Endothelial cell (in vitro differentiated cells): ENCODE data around the gene SKI. TPM values are rescaled to one million over a fixed set of nuclear protein-coding genes. Genes with fewer than 3 reads are reported as not detected.

Experiments used
- DNase-seq: peaks from one replicate; pipeline ENCODE4 v3.0.0; 2021; ENCODE audit warnings: low spot score
- H3K27ac Mint-ChIP-seq: one replicate; pipeline ENCODE4 v1.8.0; 2021; ENCODE audit warnings: mixed read lengths, inconsistent platforms; ENCODE audit not compliant: unreplicated experiment
- H3K27me3 Mint-ChIP-seq: one replicate; pipeline ENCODE4 v1.8.0; 2021; ENCODE audit warnings: mild to moderate bottlenecking, moderate library complexity, mixed read lengths, inconsistent platforms; ENCODE audit not compliant: unreplicated experiment
- H3K36me3 Mint-ChIP-seq: one replicate; pipeline ENCODE4 v1.8.0; 2021; ENCODE audit warnings: mild to moderate bottlenecking, low read depth, mixed read lengths, inconsistent platforms; ENCODE audit not compliant: unreplicated experiment
- H3K4me1 Mint-ChIP-seq: one replicate; pipeline ENCODE4 v1.8.0; 2021; ENCODE audit warnings: mild to moderate bottlenecking, mixed read lengths, inconsistent platforms; ENCODE audit not compliant: unreplicated experiment
- H3K4me3 Mint-ChIP-seq: one replicate; pipeline ENCODE4 v1.8.0; 2021; ENCODE audit warnings: mild to moderate bottlenecking, mixed read lengths, inconsistent platforms; ENCODE audit not compliant: unreplicated experiment
- H3K9me3 Mint-ChIP-seq: one replicate; pipeline ENCODE4 v1.8.0; 2021; ENCODE audit warnings: mixed read lengths, inconsistent platforms; ENCODE audit not compliant: unreplicated experiment
- CTCF ChIP-seq: fragments of 200-600 bp; sonication (generic); IDR thresholded peaks from one replicate; pipeline ENCODE4 v1.5.0; 2021; ENCODE audit warnings: antibody characterized with exemption; ENCODE audit not compliant: unreplicated experiment
- total RNA-seq: library from RNA; stranded (reverse); fragmentation: NEBNext Ultra II Directional; extraction: Animal tissue kit (Norgen Biotek cat#: 25700); gene quantifications from one replicate; pipeline ENCODE4 v1.2.1, GENCODE V29; 2021; ENCODE audit not compliant: unreplicated experiment

Gene SKI
- total RNA-seq, 1 donor from 2014 or later = 73.3 TPM

- peaks cover 29% of the 10 kb centered on the region for H3K4me1 Mint-ChIP-seq
- no peak overlapping the region for H3K27ac Mint-ChIP-seq
- H3K36me3 Mint-ChIP-seq = peaks cover 22% of the 10 kb centered on the region
- TF ChIP-seq CTCF = no peak
- H3K9me3 Mint-ChIP-seq = no peaks in the 10 kb centered on the region
- no peak overlapping the region for H3K4me3 Mint-ChIP-seq
- H3K27me3 Mint-ChIP-seq = peaks cover 27% of the 10 kb centered on the region
- DNase-seq = no peak
Observed at GRCh38 chr1:2255047-2255419, 26.9 kb downstream of the SKI start.

DNA sequence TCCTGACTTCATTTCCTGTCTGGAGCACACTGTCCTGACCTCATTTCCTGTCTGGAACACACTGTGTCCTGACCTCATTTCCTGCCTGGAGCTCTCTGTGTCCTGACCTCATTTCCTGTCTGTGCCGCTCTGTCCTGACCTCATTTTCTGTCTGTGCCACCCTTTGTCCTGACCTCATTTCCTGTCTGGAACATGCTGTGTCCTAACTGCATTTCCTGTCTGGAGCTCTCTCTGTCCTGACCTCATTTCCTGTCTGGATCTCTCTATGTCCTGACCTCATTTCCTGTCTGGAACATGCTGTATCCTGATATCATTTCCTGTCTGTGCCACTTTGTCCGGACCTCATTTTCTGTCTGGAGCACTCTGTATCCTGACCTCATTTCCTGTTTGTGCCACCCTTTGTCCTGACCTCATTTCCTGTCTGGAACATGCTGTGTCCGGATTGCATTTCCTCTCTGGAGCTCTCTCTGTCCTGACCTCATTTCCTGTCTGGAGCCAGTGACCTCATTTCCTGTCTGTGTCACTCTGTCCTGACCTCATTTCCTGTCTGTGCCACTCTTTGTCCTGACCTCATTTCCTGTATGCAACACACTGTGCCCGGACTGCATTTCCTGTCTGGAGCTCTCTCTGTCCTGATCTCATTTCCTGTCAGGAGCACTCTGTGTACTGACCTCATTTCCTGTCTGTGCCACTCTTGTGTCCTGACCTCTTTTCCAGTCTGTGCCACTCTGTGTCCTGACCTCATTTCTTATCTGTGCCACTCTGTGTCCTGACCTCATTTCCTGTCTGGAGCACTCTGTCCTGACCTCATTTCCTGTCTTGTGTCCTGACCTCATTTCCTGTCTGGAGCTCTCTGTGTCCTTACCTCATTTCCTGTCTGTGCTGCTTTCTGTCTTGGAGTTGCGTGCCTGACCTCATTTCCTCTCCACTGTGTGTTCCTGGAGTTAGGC lies 27.6 kb downstream of the SKI start:
- Mint-ChIP-seq H3K4me1 (peaks cover 31% of the 10 kb centered on the region), H3K27me3 (peaks cover 26% of the 10 kb centered on the region), H3K9me3 (no peaks in the 10 kb centered on the region), H3K36me3 (peaks cover 22% of the 10 kb centered on the region), H3K4me3 (no peak overlapping the region), H3K27ac (no peak overlapping the region)
- no peak for TF ChIP-seq CTCF
- DNase-seq = peak; percentile 45

DNA sequence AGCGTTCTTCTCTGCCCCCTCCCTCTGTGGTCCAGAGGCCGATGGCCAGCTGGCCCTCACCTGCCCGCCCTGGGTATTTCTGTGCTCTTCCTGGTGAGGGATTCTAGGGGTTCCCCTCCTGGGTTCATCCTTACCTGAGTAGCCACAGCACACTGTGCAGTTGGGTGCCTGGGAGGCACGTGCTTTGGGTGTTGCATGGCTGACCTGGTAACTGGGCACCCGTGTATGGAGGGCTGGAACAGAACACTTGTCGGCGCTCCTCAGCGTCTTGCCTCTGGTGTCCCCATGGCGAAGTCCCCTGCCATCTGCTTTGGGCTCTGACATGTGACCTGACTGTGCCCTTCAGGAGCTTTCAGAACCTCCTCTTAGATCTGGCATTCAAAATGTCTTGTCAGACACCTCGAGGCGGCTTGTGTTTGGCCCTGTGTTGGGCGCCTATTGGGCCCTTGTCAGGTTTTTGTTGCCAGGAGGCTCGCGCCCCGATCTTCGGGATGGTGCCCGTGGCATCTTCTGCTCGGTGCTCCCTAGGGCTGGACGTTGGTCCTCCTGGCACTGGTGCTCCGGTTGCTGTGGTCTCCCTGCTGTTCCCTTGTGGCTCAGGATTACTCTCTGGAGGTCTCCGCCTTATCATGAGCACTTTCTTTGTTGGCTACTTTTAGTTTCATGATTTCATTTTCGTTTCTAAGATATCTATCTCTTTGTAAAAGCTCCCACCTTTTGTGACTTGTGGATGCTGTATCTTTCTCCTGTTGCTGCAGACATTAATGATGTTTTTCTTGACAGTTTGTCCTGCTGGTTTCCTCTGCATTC lies 28.5 kb downstream of the SKI start:
- DNase-seq = no peak
- peaks cover 22% of the 10 kb centered on the region for H3K36me3 Mint-ChIP-seq
- H3K27me3 Mint-ChIP-seq = peaks cover 26% of the 10 kb centered on the region
- no peak for TF ChIP-seq CTCF
- peak overlapping the region; percentile 42 for H3K4me3 Mint-ChIP-seq
- H3K4me1 Mint-ChIP-seq = peaks cover 27% of the 10 kb centered on the region
- no peak overlapping the region for H3K27ac Mint-ChIP-seq
- no peaks in the 10 kb centered on the region for H3K9me3 Mint-ChIP-seq

GRCh38 chr1:2257245-2257627 lies 29.1 kb downstream of the SKI start:
- Mint-ChIP-seq H3K4me3 (peak overlapping the region; percentile 42), H3K4me1 (peaks cover 27% of the 10 kb centered on the region), H3K27ac (no peak overlapping the region), H3K27me3 (peaks cover 23% of the 10 kb centered on the region), H3K9me3 (no peaks in the 10 kb centered on the region), H3K36me3 (peaks cover 22% of the 10 kb centered on the region)
- DNase-seq = no peak
- TF ChIP-seq CTCF = no peak
